GM12873 (cell line): ENCODE results near the gene DNTT.

Experiments
- TF ChIP-seq, protein P1 (sequence below): IDR thresholded peaks from 2 replicates; pipeline ENCODE4 v1.5.1; 2012; ENCODE audit warnings: low read depth, mild to moderate bottlenecking, moderate library complexity, low read length, control low read depth; ENCODE audit not compliant: insufficient read depth; ENCODE audit errors: missing control alignments

DNTT gene

DNA sequence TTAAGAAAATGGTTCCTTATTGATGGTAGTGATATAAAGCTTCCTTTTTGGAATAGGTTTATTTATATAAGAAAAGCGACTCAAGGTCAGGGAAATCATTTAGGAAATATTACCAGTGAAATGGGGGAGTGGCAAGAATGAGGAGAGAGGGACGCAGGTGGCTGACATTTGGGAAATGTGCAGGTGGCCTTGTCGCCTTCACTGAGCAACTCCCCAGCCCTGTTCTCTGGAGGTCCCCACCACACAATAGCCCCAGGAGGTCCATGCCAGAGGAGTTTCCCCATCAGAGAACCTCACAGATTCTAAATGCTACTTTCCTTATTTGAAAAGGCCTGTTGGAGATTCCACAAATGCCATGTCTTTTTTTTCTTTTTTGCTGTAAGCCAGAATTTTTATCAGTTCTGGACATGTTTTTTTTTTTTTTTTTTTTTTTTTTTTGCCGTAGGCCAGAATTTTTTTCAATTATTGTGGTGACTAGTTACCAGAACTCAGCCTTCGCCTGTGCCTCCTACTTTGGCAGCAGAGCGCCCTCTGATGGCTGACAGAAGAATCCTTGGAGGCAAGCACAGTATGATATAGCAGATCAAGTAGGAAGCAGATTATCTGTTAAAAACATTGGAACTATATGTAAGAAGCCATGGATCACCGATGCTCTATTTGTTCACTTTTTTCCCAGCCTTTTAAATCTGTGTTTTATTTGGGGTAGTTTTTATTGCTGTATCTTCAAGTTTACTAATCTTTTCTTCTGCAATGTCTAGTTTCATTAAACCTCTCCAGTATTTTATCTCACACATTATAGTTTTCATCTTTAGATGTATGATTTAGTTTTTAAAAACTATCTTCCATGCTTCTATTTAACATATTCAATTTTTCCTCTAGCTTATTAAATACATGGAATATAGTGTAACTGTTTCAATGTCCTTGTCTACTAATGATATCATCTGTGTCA is 36.0 kb downstream of the DNTT start:
- TF ChIP-seq, protein P1, sequence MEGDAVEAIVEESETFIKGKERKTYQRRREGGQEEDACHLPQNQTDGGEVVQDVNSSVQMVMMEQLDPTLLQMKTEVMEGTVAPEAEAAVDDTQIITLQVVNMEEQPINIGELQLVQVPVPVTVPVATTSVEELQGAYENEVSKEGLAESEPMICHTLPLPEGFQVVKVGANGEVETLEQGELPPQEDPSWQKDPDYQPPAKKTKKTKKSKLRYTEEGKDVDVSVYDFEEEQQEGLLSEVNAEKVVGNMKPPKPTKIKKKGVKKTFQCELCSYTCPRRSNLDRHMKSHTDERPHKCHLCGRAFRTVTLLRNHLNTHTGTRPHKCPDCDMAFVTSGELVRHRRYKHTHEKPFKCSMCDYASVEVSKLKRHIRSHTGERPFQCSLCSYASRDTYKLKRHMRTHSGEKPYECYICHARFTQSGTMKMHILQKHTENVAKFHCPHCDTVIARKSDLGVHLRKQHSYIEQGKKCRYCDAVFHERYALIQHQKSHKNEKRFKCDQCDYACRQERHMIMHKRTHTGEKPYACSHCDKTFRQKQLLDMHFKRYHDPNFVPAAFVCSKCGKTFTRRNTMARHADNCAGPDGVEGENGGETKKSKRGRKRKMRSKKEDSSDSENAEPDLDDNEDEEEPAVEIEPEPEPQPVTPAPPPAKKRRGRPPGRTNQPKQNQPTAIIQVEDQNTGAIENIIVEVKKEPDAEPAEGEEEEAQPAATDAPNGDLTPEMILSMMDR = peak; percentile 84

DNA sequence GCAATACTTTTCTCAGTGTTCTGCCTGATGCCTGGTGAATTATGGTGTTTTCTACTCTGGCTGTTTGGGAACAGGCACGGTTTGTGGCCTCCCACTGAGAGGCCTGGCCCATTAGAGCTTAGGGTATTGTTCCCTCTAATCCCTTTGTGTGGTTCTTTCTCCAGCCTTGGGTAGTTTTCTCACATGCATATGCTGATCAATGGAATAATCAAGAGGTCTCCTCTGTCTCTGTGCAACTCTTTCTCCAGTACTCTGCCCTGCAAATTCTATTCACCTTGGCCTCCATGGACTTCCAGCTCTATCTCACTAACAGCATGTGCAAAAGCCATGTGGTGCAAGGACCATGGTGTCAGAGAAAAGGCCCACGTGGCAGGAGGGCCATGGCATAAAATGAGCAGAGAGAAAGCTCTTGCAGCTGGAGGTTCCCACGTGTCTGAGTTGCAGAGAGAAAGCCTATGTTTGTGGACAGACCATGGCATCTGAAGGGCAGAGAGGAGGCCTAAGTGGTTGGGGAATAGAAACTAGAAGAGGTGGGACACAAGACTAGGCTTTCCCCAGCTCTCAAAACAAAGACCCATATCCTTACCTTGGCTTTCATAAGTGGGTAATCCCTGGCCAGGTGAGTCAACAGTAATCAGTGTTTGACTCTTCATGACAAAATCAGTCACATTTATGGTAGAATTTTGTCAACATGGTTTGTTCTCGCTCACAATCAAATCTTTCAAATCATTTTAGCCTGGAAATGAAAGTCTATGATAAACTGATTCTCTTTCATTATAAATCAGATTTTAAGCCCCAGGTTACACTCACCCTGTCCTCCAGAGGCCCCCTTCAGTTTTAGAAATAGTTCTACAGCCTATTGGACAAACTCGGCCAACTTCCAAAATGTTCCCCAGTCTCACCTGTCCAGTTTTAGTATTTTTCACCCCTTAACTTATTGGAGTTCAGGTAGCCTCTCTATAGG is 37.3 kb downstream of the DNTT start:
- TF ChIP-seq, protein P1 = no peak

- TF ChIP-seq, protein P1 = no peak
Observed at GRCh38 chr10:96342402-96342801, 38.2 kb downstream of the DNTT start.

DNA sequence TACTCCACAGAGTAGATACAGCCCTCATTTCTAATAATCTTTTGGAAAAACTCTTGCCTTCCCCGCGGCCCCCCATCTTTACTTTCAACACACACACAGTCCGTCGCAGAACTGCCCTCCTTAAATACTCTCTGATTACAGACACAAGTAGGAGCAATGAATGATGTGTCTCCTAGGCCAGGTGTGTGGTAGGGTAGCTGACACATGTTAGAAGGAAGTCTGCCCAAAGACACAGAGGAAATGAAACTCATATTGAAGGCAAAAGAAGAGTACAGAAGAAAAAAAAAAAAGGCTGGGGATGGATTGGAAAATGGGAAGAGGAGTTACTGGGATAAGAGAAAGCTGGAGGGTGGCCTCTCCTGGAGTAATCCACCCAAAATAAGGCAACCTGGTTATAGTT is 39.9 kb downstream of the DNTT start:
- TF ChIP-seq, protein P1 = no peak

DNA sequence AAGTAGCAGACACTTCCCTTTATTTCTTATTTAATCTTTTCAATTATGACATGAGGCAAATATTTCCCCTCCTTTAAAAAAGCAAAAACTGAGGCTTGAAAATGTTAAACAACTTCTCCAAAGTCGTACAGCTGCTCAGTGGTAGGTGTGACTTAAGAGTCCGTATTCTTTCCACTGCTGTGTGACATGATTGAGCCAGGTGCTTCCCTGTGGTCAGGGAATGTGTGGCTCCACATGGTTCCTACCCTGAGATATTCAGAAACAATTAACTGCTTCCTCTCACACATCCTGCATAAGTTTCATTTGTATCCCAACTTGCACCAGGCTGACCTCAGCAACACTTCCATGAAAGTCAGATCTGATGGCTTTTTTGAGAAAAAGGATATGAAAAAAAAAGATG is 41.0 kb downstream of the DNTT start:
- TF ChIP-seq, protein P1 = no peak

GRCh38 chr10:96346295-96346694 is 42.1 kb downstream of the DNTT start:
- TF ChIP-seq, protein P1 = no peak

- TF ChIP-seq, protein P1 = no peak
Observed at GRCh38 chr10:96352027-96352426, 47.8 kb downstream of the DNTT start.
